ENCODE results near the gene FPGS.
"Not testable (repeated sequence)": the region's sequence is repeated elsewhere in the genome, so short reads cannot be mapped to it uniquely, and the experiment has no call there.

Gene FPGS

GRCh38 chr9:127802576-127803443 lies at the start of gene FPGS:
FPGS (plus strand) TSS chr9:127802882; CDS start chr9:127802925, 43 bp downstream.
- peak; percentile 71 to 80 for DNase-seq

GRCh38 chr9:127753148-127753547 lies 49.5 kb upstream of the FPGS start:
- DNase-seq = no peak

- no peak for DNase-seq
Measured at GRCh38 chr9:127753622-127754021, 49.1 kb upstream of the FPGS start.

- no peak for DNase-seq
Measured at GRCh38 chr9:127754099-127755060, 48.3 kb upstream of the FPGS start.

- no peak for DNase-seq
Measured at GRCh38 chr9:127755061-127756060, 47.3 kb upstream of the FPGS start.

- DNase-seq = no peak
Measured at GRCh38 chr9:127756233-127756632, 46.4 kb upstream of the FPGS start.

- DNase-seq = not testable (repeated sequence)
Measured at GRCh38 chr9:127756776-127757175, 45.9 kb upstream of the FPGS start.

- no peak for DNase-seq
Measured at GRCh38 chr9:127758843-127759242, 43.8 kb upstream of the FPGS start.

- no peak for DNase-seq
Measured at GRCh38 chr9:127761061-127761460, 41.6 kb upstream of the FPGS start.

GRCh38 chr9:127761491-127761956 lies 41.2 kb upstream of the FPGS start:
- DNase-seq = no peak

- peak in 1 of 2 donors; percentile 11 for DNase-seq
Measured at GRCh38 chr9:127762111-127762676, 40.5 kb upstream of the FPGS start.

GRCh38 chr9:127763918-127764384 lies 38.7 kb upstream of the FPGS start:
- no peak for DNase-seq

- no peak for DNase-seq
Measured at GRCh38 chr9:127765418-127765817, 37.3 kb upstream of the FPGS start.

GRCh38 chr9:127767410-127767809 lies 35.3 kb upstream of the FPGS start:
- no peak for DNase-seq

GRCh38 chr9:127767909-127768331 lies 34.8 kb upstream of the FPGS start:
- no peak for DNase-seq

- DNase-seq = no peak
Measured at GRCh38 chr9:127768698-127769097, 34.0 kb upstream of the FPGS start.

- DNase-seq = no peak
Measured at GRCh38 chr9:127769101-127769500, 33.6 kb upstream of the FPGS start.

GRCh38 chr9:127769929-127770582 lies 32.6 kb upstream of the FPGS start:
- no peak for DNase-seq

GRCh38 chr9:127770583-127770904 lies 32.1 kb upstream of the FPGS start:
- no peak for DNase-seq

- peak; percentile 98 to 100 for DNase-seq
Measured at GRCh38 chr9:127770905-127771569, 31.6 kb upstream of the FPGS start.

Data from bone marrow (tissue), 2 donors.